Stimulated activated CD8-positive, alpha-beta memory T cell treated with anti-CD3 and anti-CD28 coated beads, Interleukin-4, amount 100 ng/mL, for 4 hours (primary cell): ENCODE results near the gene COX7C.
A peak's percentile ranks its signal among the peaks of the same experiment; 100 is the strongest.
"Not testable (repeated sequence)": the region's sequence is repeated elsewhere in the genome, so short reads cannot be mapped to it uniquely, and the experiment has no call there.

Experiments used
- DNase-seq, 2 donors: peaks; one replicate each; pipeline ENCODE4 v3.0.0-alpha.2; 2020; ENCODE audit warnings: low read depth in 2 of 2, low spot score in 1 of 2

The COX7C gene, protein sequence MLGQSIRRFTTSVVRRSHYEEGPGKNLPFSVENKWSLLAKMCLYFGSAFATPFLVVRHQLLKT

DNA sequence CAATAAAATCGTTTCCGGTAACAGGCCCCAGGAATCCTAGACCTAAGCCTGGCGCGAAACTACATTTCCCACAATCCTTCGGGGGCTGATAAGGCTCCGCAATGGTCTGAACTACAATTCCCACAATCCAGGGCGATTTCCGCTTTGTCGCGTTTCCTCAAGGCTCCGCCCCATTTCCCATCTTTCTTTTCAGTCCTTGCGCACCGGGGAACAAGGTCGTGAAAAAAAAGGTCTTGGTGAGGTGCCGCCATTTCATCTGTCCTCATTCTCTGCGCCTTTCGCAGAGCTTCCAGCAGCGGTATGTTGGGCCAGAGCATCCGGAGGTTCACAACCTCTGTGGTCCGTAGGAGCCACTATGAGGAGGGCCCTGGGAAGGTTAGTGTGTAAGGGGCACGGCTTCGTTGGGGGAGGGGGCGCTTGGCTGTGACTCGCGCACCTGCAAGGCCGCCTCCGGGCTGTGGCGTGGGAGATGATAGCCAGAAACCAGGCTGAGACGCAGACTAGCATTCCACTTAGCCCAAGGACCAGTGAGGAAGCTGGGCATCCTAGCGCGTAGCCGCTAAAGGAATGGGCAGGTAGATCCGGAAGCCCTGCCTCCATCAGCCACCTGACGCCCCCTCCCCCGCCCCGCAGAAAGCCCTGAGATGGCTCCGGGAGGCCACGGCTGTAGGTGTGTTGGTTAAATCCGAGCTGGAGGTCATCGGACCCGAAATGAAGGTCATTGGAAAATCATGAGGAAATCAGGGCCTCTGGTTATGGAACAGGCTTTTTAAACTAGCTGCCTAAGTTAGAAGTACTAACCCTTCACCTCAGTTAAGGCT, at the start of gene COX7C:
Gene COX7C (plus strand): TSS at position 186 of the 821 bp plus-strand sequence. CDS start 115 bp downstream, at position 301.
- DNase-seq = peak; percentile 81 to 85

DNA sequence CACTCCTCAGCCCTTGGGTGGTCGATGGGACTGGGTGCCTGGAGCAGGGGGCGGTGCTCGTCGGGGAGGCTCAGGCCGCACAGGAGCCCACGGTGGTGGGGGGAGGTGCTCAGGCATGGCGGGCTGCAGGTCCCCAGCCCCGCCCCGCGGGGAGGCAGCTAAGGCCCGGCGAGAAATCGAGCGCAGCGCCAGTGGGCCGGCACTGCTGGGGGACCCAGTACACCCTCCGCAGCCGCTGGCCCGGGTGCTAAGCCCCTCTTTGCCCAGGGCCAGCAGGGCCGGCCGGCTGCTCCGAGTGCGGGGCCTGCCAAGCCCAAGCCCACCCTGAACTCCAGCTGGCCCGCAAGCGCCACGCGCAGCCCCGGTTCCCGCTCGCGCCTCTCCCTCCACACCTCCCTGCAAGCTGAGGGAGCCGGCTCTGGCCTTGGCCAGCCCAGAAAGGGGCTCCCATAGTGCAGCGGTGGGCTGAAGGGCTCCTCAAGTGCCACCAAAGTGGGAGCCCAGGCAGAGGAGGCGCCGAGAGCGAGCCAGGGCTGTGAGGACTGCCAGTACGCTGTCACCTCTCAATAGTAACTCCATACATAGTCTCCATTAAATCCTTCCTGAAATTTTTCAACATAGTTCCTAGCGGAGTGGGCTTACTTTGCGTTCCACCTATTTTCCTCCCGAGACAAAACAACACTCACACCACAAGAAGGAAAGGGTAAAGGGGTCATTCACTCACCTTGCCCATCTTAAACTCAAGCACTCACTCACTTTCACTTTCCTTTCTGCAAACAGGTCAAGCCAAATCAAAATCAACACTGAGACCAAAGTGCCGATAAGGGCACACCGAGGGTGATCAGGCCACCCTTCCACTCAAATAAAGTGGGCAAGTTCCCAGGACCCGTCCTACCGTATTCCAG, 48.0 kb upstream of the COX7C start:
- not testable (repeated sequence) for DNase-seq

DNA sequence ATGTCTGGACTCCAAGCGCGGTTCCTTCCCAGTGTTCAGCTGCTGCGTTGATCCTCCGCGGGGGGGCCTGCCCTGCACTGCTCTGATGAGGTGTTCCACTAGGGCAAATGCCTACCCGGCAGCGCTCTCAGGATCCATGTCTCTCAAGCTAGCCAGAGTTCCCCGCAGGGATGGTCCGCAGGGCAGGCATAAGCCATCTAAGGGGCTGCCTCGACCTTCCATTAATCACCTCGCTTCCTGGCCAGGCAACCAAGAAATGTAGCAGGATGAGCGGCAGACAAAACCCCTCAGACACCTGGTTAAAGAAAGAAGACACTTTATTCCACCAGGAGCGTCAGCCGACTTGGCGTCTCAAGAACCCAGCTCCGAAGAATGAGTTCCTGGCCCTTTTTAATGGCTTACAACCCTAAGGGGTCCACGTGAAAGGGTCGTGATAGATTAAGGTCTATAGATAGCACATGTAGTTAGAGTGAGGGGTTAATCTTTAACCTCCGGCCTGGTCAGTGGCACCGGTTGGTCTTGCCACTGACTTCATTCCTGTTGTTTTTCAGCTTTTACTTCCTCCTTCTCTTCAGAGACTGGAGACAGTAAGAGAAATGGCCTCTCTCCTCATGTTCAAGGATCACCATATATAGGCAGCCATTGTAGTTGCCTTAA, 47.2 kb upstream of the COX7C start:
- DNase-seq = no peak

DNA sequence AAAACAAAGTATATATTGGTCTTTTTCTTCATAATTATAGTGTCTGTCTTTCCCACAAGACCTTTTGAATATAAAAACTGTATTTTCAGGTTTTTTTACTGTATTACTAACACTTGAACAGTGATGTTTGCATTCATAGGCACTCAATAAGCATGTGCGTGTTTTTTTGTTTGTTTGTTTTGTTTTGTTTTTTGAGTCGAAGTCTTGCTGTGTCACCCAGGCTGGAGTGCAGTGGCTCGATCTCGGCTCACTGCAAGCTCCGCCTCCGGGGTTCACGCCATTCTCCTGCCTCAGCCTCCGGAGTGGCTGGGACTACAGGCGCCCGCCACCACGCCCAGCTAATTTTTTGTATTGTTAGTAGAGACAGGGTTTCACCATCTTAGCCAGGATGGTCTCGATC, 46.6 kb upstream of the COX7C start:
- DNase-seq = not testable (repeated sequence)

DNA sequence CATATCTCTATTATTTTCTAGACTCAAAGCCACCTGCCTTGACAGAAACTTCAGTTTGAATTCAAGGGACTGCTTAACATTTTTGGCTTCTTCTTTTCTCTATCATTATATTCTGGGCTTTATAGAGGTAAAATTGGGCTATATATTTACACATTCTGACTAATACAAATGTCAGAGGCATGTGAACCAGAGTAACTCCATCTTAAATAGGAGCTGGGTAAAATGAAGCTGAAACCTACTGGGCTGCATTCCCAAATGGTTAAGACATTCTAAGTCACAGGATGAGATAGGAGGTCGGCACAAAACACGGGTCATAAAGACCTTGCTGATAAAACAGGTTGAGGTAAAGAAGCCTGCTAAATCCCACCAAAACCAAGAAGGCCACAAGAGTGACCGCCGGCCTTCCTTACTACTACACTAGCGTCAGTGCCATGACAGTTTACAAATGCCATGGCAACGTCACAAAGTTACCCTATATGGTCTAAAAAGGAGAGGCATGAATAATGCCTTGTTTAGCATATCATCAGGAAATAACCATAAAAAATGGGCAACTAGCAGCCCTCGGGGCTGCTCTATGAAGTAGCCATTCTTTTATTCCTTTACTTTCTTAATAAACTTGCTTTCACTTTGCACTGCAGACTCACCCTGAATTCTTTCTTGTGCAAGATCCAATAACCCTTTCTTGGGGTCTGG, 44.8 kb upstream of the COX7C start:
- no peak for DNase-seq

DNA sequence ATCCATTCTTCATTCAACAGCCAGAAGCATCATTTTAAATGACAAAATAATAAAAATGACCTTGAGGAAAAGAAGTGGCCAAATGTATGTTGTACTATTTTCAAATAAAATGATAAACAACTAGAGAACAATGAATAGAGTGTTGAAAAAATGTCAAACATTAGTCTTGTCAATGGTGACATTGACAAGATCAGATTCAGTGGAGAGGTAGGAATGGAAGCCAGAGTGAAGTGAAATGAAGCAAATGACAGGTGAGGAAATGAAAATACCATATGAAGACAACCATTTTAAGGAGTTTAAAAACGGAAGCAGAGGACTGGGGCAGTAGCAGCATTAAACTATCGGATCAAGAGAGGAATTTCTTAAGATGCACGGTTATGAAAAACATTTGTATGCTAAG, 38.2 kb upstream of the COX7C start:
- no peak for DNase-seq

DNA sequence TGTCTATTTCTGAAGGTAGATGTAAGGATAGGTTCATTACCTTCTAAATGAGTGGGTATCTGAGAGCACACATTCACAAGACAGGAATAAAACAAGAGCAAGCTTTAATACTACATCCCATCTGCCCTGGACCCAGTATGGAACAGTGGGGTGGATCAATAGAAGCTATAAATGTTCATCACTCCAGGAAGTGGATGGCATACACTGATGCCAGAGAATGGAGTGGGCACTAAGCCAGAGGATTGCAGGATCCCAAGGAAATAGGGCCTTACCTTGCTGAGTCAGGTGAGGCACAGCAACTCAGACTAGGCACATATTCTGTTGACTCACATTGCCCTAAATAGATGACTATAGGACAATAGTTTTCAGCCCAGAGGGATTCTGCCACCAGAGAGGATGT, 21.3 kb upstream of the COX7C start:
- no peak for DNase-seq

DNA sequence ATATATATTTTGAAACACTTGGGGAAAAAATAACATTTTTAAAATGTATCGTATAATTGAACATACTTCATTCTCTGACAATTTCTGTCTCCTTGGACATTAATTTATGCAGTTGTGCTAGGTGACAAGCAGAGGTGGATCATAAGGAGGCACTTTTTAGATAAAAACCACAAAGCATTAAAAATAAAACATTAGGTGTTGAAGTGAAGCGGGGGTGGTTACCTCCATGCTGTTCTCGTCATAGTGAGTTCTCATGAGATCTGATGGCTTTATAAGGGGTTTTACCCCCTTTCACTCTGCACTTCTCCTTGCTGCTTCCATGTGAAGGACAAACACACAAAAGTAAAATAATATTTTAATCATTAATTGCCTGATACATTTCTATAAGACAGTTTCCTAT, 11.9 kb upstream of the COX7C start:
- no peak for DNase-seq

DNA sequence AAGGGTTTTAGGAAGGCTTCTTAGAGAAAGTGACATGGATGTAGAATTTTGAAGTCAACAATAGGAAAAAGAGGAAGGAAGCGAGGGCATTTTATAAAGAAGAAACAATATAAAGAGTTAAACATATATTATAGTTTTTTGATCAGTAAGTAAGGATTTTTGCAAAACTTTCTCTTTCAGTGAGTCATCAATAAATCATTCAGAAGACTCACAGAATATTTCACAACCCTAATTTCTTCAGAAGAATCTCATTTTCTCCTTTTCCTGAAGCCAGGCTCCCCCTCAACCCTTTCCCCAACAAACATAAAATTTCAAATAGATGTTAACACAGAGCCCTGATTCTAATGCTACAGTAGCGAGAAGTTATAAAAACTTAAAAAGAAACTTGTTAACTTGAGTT, 4.3 kb upstream of the COX7C start:
- no peak for DNase-seq

DNA sequence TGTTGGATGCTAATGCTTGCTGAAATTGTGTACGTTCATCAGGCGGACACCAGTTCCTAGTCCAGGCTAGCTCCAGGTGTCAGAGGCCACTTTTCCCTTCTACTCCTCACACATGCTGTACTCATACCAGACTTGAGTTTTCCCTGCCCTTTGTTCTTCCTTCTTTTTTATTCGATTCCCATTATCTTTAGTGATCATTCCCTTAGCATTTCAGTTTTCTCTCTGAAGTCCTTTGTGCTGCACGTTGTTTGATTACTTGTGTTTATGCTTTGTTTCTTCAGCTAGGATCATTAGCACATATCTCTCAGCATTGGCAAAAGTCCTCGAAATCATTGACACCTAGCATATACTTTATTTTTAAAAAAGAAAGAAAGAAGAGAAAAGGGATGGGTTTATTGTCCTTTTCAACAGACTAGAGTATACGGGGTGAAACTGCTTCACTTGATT, 409 bp upstream of the COX7C start:
- DNase-seq = no peak

DNA sequence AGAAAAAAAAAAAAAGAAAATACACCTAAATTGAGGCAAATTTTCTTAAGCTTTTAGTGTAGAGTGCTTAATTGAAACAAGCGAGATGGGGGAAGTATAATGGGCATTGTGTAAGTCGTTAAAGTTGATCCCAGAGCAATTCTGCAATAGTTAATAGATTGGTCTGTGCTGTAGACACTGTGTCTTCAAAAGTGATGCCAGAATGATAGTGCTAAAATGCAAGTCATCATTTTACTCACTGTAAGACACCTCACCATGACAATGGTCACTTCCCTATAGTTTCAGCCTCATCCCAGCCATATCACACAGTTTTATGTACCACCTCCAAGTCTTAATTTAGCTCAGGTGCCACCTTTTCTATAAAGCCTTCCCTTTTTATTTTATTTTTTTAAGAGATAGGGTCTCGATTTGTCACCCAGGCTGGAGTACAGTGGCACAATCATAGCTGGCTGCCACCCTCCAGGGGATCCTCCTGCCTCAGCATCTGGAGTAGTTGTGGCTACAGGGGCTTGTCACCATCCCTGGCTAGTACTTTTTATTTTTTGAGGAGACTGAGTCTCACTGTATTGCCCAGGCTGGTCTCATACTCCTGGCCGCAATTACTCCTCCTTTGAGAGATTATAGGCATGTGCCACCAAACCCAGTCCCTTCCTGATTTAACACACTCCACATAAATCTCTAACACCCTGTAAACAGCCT, 6.2 kb downstream of the COX7C start:
- DNase-seq = no peak

DNA sequence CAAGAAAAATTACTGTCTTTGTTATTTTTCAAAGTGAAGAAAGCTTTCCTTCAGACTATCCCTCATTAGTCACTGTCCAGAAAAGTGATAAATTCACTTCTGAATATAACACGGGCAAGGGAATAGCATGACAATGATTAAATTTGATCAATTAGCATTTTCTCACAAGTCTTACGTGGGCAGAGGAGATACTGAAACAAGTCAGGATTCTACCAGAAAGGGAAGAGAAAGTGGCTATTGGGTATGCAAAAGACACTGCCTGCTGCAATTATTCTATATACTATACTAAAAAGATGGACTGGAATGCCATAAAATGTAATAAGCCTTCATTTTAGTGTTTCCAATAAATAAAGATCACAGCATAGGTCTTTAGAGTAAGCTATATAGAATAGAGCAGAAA, 7.4 kb downstream of the COX7C start:
- DNase-seq = no peak

DNA sequence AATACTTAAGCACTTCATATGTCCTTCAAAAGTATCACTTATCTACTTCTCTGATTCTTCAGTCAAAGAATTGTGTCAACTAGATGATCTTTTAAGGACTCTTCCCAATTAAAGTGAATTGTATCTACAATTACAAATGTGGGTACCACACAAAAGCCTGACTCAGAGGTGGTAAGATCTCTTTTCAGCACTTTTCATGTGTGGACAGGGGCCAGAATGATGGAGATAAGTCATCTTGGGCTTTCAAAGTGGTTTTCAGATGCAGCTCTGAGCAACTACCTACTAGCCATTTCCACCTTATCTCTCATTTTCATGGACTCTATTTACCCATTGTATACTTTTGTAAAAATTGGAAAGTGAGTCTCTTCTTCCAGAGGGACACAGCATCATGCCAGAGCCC, 8.4 kb downstream of the COX7C start:
- no peak for DNase-seq

DNA sequence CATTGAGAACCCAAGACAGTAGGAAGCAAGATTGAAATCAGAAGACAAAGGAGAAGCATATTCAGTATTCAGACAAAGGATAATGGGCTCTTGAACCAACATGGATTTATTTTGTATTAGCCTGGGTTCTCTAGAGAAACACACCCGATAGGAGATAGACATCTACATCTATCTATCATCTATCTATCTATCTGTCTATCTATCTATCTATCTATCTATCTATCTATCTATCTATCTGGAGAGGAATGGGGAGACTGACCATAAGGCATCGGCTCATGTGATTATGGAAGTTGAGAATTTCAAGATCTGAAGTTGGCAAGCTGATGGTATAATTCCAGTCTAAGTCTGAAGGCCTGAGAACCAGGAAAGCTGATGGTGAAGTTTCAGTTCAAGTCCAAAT, 13.4 kb downstream of the COX7C start:
- no peak for DNase-seq

DNA sequence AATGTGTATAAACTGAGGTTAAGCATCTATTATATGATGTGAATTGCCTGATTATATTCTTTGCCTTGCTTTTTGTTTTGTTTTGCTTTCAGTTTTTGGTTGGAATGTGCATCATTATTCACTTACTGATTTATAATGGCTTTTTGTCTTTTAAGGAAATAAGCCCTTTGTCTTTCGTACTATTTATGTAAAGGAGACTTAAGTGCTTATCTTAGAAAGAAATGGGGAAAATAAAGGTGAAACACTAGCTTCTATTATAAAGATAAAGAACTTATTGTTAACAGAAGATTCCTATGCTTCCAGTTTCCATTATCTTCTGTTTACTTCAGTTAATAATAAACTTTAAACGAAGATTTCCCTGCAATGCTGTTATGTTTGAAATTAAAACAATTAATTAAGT, 23.3 kb downstream of the COX7C start:
- no peak for DNase-seq

DNA sequence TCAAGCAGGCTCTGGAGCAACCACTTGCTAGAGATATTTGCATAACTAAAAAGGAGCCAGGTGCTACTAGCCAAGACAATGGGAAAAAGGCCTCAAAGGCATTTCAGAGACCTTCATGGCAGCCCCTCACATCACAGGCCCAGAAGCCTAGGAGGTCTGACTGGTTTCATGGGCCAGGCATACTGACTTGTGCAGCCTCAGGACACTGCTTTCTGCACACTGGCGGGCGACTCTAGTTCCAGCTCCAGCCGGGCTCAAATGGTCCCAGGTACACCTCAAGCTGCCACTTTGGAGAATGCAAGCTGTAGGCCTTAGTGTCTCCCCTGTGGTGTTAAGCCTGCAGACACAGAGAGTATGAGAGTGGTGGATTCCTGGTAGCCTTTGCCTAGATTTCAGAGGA, 27.1 kb downstream of the COX7C start:
- DNase-seq = no peak

DNA sequence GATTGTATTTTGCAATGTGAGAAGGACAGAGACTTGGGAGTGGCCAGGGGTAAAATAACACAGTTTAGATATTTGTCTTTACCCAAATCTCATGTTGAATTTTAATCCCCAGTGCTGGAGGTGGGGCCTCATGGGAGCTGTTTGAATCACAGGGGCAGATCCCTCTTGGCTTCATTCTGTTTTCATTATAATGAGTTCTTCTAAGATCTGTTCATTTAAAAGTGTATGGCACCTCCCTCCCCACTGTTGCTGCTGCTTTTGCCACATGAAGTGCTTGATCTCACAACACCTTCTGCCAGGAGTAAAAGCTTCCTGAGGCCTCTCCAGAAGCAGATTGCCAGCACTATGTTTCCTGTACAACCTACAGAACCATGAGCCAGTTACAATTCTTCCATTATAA, 28.1 kb downstream of the COX7C start:
- DNase-seq = no peak

DNA sequence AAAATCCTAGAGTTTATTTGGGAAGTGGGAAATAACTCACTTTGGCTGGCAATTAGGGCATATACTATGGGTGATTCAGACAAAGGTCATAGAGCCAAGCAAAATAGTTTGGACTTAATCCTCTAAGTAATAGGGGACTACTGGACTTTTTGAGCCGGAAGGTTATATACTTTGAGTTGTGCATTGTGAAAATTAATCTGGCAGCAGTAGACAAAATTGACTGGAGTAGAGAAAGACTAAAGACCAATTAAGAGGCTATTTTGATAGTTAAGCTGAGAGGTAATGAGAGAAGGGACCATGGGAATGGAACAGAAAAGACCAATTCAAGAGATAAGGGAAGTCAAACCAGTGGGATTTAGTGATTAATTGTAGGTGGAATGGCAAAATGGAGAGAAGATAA, 28.9 kb downstream of the COX7C start:
- no peak for DNase-seq

DNA sequence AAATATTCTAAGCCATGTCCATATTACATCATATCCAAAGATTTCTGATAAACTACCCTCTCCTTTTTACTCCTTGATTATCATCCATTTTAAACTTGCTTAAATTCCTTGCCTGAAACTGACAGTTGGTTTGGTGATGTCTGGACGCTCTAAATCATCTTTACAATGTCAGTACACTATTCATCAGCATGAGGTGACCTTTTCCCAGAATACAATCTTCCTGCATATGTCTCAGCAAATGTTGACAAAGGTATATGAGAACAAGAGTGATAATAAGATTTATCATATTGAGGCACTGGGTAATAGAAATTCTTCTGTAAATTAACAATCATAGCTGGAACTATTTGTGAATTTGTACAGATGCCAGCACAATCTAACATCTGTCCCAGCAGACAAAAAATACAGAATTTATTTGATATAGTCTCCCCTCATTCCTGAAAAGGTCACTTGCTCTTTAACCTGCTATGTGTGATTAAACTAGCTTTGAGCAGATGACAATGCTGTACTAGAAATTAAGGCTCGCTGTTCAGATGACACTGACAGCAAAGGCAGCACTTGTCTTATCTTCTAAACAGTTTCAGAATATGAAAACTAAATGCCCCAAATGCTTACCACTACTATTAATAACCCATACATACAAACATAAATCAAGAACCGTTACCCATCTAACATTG, 32.2 kb downstream of the COX7C start:
- no peak for DNase-seq

DNA sequence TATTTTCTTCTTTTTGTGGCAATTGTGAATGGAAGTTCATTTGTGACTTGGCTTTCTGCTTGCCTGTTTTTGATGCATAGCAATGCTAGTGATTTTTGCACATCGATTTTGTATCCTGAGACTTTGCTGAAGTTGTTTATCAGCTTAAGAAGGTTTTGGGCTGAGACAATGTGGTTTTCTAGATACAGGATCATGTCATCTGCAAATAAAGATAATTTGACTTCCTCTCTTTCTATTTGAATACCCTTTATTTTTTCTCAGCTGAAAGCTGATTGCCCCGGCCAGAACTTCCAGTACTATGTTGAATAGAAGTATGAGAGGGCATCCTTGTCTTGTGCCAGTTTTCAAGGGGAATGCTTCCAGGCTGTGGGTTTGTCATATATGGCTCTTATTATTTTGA, 43.0 kb downstream of the COX7C start:
- DNase-seq = not testable (repeated sequence)
